OCI-LY7 (cell line): ENCODE measurements around the gene OTUD5.

Source experiments
- CTCF ChIP-seq: fragments of 200-600 bp; sonication (generic); conservative IDR thresholded peaks from 2 replicates; pipeline ENCODE4 v1.5.1; 2014; ENCODE audit warnings: mild to moderate bottlenecking, antibody characterized with exemption, low read length, moderate library complexity, mixed read lengths
- EZH2phosphoT487 ChIP-seq: fragments of 200-600 bp; sonication (generic); IDR thresholded peaks from 2 replicates; pipeline ENCODE4 v1.6.1; 2018; ENCODE audit warnings: low read depth, borderline replicate concordance, mild to moderate bottlenecking, mixed run types, antibody characterized with exemption, low read length, moderate library complexity, mixed read lengths

- no peak for TF ChIP-seq EZH2phosphoT487
- TF ChIP-seq CTCF, result no peak
Observed at GRCh38 chrX:48896611-48897011, 60.8 kb downstream of the OTUD5 start.
